Measurements from ENCODE around the gene EXD3.
"Not testable (repeated sequence)": the region's sequence is repeated elsewhere in the genome, so short reads cannot be mapped to it uniquely, and the experiment has no call there.

EXD3 gene

GRCh38 chr9:137422604-137423513 is at the start of gene EXD3, which contains the start of gene NOXA1:
TSS of gene EXD3 (minus strand) at chr9:137423162. CDS start at chr9:137395357, 27,805 bp downstream.
TSS of gene NOXA1 (plus strand) at chr9:137423393. CDS start at chr9:137423530, 137 bp downstream.
- peak; percentile 93 for DNase-seq (ENCODE audit: insufficient read length, low spot score)
- peak; percentile 55 for TF ChIP-seq POLR2A (IDR thresholded peaks at IDR 0.05; ENCODE audit: low read depth, low read length)
- peak; percentile 65 for FAIRE-seq

GRCh38 chr9:137470785-137471184 is 47.8 kb upstream of the EXD3 start:
- no peak for DNase-seq (ENCODE audit: insufficient read length, low spot score)
- no peak for FAIRE-seq
- TF ChIP-seq POLR2A (IDR thresholded peaks at IDR 0.05; ENCODE audit: low read depth, low read length): no peak

GRCh38 chr9:137467896-137468295 is 44.9 kb upstream of the EXD3 start:
- TF ChIP-seq POLR2A (IDR thresholded peaks at IDR 0.05; ENCODE audit: low read depth, low read length): no peak
- FAIRE-seq (no peak), DNase-seq (ENCODE audit: insufficient read length, low spot score) (no peak)

GRCh38 chr9:137467161-137467581 is 44.2 kb upstream of the EXD3 start:
- no peak for FAIRE-seq
- no peak for TF ChIP-seq POLR2A (IDR thresholded peaks at IDR 0.05; ENCODE audit: low read depth, low read length)

GRCh38 chr9:137466389-137467085 is 43.6 kb upstream of the EXD3 start:
- not testable (repeated sequence) for FAIRE-seq; DNase-seq (ENCODE audit: insufficient read length, low spot score)

More at GRCh38 chr9:137467161-137467581, 44.2 kb upstream of the EXD3 start:
- no peak for DNase-seq (ENCODE audit: insufficient read length, low spot score)

GRCh38 chr9:137465720-137466388 is 42.9 kb upstream of the EXD3 start:
- no peak for DNase-seq (ENCODE audit: insufficient read length, low spot score)
- no peak for FAIRE-seq
- TF ChIP-seq POLR2A (IDR thresholded peaks at IDR 0.05; ENCODE audit: low read depth, low read length): no peak

GRCh38 chr9:137465000-137465719 is 42.2 kb upstream of the EXD3 start:
- no peak for FAIRE-seq
- no peak for TF ChIP-seq POLR2A (IDR thresholded peaks at IDR 0.05; ENCODE audit: low read depth, low read length)
- no peak for DNase-seq (ENCODE audit: insufficient read length, low spot score)

- TF ChIP-seq POLR2A (IDR thresholded peaks at IDR 0.05; ENCODE audit: low read depth, low read length): no peak
- FAIRE-seq: no peak
Observed at GRCh38 chr9:137464291-137464999, 41.5 kb upstream of the EXD3 start.

GRCh38 chr9:137463931-137464290 is 40.9 kb upstream of the EXD3 start:
- no peak for DNase-seq (ENCODE audit: insufficient read length, low spot score)
- no peak for TF ChIP-seq POLR2A (IDR thresholded peaks at IDR 0.05; ENCODE audit: low read depth, low read length)
- no peak for FAIRE-seq

More at GRCh38 chr9:137464291-137464999, 41.5 kb upstream of the EXD3 start:
- DNase-seq (ENCODE audit: insufficient read length, low spot score): no peak

GRCh38 chr9:137462986-137463930 is 40.3 kb upstream of the EXD3 start:
- FAIRE-seq (no peak), DNase-seq (ENCODE audit: insufficient read length, low spot score) (no peak)
- no peak for TF ChIP-seq POLR2A (IDR thresholded peaks at IDR 0.05; ENCODE audit: low read depth, low read length)

- DNase-seq (ENCODE audit: insufficient read length, low spot score): no peak
- no peak for FAIRE-seq
- no peak for TF ChIP-seq POLR2A (IDR thresholded peaks at IDR 0.05; ENCODE audit: low read depth, low read length)
Observed at GRCh38 chr9:137462396-137462985, 39.5 kb upstream of the EXD3 start.

All from H54 (cell line).